GM12864 (cell line): ENCODE data around the gene SIRPA.

Experiments
- DNase-seq: peaks from one replicate; pipeline ENCODE4 v3.0.0-alpha.2; 2011; ENCODE audit warnings: low read depth
- H3K4me3 ChIP-seq: 2 replicates; pipeline ENCODE4 v1.5.1; 2011; ENCODE audit warnings: mild to moderate bottlenecking, low read depth, low read length, control low read depth
- TF ChIP-seq, protein P1 (sequence below): IDR thresholded peaks from 2 replicates; pipeline ENCODE4 v1.5.1; 2011; ENCODE audit warnings: low read depth, mild to moderate bottlenecking, moderate library complexity, low read length, control low read depth, inconsistent platforms; ENCODE audit errors: missing control alignments

The SIRPA gene

GRCh38 chr20:1894951-1895673 lies at the start of gene SIRPA:
SIRPA (plus strand) TSS chr20:1895407; CDS start chr20:1895448, 41 bp downstream.
- no peak for DNase-seq
- TF ChIP-seq, protein P1, sequence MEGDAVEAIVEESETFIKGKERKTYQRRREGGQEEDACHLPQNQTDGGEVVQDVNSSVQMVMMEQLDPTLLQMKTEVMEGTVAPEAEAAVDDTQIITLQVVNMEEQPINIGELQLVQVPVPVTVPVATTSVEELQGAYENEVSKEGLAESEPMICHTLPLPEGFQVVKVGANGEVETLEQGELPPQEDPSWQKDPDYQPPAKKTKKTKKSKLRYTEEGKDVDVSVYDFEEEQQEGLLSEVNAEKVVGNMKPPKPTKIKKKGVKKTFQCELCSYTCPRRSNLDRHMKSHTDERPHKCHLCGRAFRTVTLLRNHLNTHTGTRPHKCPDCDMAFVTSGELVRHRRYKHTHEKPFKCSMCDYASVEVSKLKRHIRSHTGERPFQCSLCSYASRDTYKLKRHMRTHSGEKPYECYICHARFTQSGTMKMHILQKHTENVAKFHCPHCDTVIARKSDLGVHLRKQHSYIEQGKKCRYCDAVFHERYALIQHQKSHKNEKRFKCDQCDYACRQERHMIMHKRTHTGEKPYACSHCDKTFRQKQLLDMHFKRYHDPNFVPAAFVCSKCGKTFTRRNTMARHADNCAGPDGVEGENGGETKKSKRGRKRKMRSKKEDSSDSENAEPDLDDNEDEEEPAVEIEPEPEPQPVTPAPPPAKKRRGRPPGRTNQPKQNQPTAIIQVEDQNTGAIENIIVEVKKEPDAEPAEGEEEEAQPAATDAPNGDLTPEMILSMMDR: no peak
- peak within 1 kb of the TSS; percentile 60 for H3K4me3 ChIP-seq

- H3K4me3 ChIP-seq: no peak overlapping the region
- DNase-seq: no peak
- TF ChIP-seq, protein P1: no peak
Measured at GRCh38 chr20:1845701-1846100, 49.5 kb upstream of the SIRPA start.

GRCh38 chr20:1846341-1846740 lies 48.9 kb upstream of the SIRPA start:
- no peak for DNase-seq
- H3K4me3 ChIP-seq: no peak overlapping the region
- TF ChIP-seq, protein P1: no peak

DNA sequence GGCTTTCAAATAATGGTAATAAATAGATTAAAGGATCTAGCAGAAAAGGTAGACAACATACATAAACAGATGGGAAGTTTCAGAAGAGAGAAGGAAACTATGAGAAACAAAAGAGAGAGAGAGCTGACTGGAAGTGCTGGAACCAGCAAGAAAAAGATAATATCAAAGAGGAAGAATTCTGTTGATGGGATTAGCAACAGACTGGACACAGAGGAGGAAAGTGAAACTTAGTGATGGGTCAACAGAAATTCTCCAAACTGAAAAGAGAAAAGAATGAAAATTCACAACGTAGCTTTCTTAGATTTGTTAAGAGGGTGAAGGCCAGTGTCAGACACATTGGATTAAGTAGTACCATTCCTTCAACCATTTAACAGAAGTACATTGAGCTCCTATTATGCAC lies 48.3 kb upstream of the SIRPA start:
- no peak overlapping the region for H3K4me3 ChIP-seq
- DNase-seq: no peak
- TF ChIP-seq, protein P1: no peak

GRCh38 chr20:1847780-1848179 lies 47.4 kb upstream of the SIRPA start:
- TF ChIP-seq, protein P1: no peak
- H3K4me3 ChIP-seq: no peak overlapping the region
- DNase-seq: no peak

GRCh38 chr20:1848373-1848772 lies 46.8 kb upstream of the SIRPA start:
- H3K4me3 ChIP-seq: no peak overlapping the region
- TF ChIP-seq, protein P1: no peak

DNA sequence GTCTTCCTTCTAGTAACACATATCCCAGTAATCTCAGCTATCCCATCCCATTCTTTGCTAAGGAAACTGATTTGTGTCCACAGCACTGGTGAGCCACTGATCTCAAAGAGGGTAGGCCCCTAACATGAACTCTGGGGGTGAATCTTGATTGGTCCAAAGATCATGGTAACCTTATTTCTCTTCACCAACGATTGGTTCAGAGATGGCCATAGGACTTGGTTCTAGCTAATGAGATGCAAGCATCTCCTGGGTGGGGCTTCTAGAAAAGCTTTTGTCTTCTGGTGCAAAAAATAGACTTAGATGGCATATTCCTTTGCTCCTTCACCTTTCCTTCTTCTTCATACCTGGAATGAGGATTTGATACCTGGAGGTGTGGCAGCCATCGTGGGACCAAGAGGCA lies 43.8 kb upstream of the SIRPA start:
- DNase-seq: no peak
- TF ChIP-seq, protein P1: no peak
- no peak overlapping the region for H3K4me3 ChIP-seq

More at GRCh38 chr20:1848373-1848772, 46.8 kb upstream of the SIRPA start:
- no peak for DNase-seq
